Measurements from ENCODE around the gene MATK.

The MATK gene

GRCh38 chr19:3790209-3790734 is 4.1 kb upstream of the MATK start:
- peaks cover 57% of the 10 kb centered on the region for H3K27me3 Mint-ChIP-seq (ENCODE audit: low read depth)
- H3K4me3 Mint-ChIP-seq: no peak overlapping the region
- peaks cover 9% of the 10 kb centered on the region for H3K9me3 Mint-ChIP-seq
- TF ChIP-seq CTCF (IDR thresholded peaks at IDR 0.05; ENCODE audit: unreplicated experiment in 3 of 3): no peak
- H3K36me3 Mint-ChIP-seq (ENCODE audit: low read depth): no peaks in the 10 kb centered on the region
- no peak overlapping the region for H3K27ac Mint-ChIP-seq
- no peaks in the 10 kb centered on the region for H3K4me1 Mint-ChIP-seq

- no peak overlapping the region for H3K27ac Mint-ChIP-seq
- peaks cover 9% of the 10 kb centered on the region for H3K9me3 Mint-ChIP-seq
- H3K4me3 Mint-ChIP-seq: peak overlapping the region in 1 of 3 experiments; percentile 60
- peaks cover 68% of the 10 kb centered on the region for H3K27me3 Mint-ChIP-seq (ENCODE audit: low read depth)
- no peaks in the 10 kb centered on the region for H3K4me1 Mint-ChIP-seq
- no peaks in the 10 kb centered on the region for H3K36me3 Mint-ChIP-seq (ENCODE audit: low read depth)
- TF ChIP-seq CTCF (IDR thresholded peaks at IDR 0.05; ENCODE audit: unreplicated experiment in 3 of 3): no peak
Measured at GRCh38 chr19:3788996-3789778, 3.0 kb upstream of the MATK start.

DNA sequence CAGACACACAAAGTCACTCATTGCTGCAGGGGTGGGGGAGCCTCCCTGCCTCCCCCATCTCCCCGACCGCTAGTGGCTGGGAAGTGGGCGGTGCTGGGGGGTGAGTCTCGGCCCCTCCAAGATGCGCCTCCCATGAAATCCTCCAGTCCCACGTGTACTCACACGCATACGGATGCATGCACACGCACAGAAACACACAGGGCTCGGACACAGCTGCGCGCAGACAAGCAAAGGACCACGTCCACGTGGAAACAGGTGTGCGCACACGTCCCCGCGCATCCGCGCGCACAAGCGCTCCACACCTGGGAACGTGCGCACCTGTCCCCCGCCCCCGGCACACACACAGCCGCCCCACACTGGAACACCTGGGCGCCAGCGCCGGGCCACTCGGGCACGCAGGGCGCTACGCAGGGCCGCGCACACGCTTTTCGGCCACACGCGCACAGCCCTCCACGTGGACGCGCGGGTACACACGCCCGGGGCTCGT is 687 bp downstream of the MATK start:
- Mint-ChIP-seq H3K4me1 (no peaks in the 10 kb centered on the region), H3K27me3 (ENCODE audit: low read depth) (peaks cover 74% of the 10 kb centered on the region), H3K9me3 (peaks cover 16% of the 10 kb centered on the region), H3K36me3 (ENCODE audit: low read depth) (peaks cover 5% of the 10 kb centered on the region), H3K27ac (no peak overlapping the region), H3K4me3 (peak overlapping the region; percentile 56 to 59 (median 56))
- TF ChIP-seq CTCF (IDR thresholded peaks at IDR 0.05; ENCODE audit: unreplicated experiment in 3 of 3): no peak

- peak overlapping the region; percentile 58 to 75 (median 74) for H3K4me3 Mint-ChIP-seq
- no peak overlapping the region for H3K27ac Mint-ChIP-seq
- TF ChIP-seq CTCF (IDR thresholded peaks at IDR 0.05; ENCODE audit: unreplicated experiment in 3 of 3): no peak
- H3K27me3 Mint-ChIP-seq (ENCODE audit: low read depth): peaks cover 68% of the 10 kb centered on the region
- peaks cover 5% of the 10 kb centered on the region for H3K36me3 Mint-ChIP-seq (ENCODE audit: low read depth)
- no peaks in the 10 kb centered on the region for H3K4me1 Mint-ChIP-seq
- H3K9me3 Mint-ChIP-seq: peaks cover 16% of the 10 kb centered on the region
Measured at GRCh38 chr19:3784607-3785450, 1.4 kb downstream of the MATK start.

DNA sequence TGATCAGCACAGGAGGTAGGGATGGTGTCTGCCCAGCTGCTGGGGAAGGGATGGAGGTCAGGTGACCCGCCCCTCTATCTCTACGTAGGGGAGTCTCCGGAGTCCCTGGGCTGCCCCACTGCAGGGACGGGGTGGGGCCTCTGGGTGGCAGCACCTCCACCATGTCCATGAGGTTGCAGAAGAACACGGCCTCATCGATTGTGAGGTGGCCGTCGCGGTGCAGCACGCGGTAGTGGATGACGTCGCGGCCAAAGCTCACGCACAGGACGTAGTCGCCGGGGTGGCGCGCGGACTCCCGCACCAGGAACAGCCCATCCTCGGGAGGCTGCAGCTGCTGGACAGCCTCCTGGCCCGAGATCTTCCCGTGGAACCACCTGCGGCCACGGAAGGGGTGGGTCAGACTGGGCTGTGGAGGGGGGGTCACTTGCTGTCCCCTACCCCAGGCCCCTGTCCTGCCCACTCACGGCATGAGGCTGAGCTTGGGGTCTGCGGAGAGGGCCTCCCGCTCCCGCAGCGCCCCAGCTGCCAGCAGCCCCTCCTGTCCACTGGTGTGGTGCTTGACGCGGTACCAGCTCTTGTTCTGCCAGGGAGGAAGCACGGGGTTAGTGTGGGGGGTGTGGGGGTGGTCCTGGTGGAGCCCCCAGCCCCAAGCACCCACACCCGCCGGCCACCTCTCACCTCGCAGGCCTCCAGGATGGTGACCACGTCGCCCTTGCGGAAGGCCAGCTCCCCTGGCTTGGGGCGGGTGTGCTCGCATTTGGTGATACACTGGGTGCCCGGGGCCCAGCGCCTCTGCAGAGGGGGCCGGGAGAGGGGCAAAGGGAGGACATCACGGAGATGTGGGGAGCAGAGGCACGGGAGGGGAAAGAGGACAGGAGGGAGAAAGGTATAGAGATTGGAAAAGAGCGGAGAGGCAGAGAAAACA is 2.3 kb downstream of the MATK start:
- H3K4me3 Mint-ChIP-seq: peak overlapping the region; percentile 58 to 75 (median 74)
- peaks cover 58% of the 10 kb centered on the region for H3K27me3 Mint-ChIP-seq (ENCODE audit: low read depth)
- no peaks in the 10 kb centered on the region for H3K4me1 Mint-ChIP-seq
- no peak overlapping the region for H3K27ac Mint-ChIP-seq
- H3K36me3 Mint-ChIP-seq (ENCODE audit: low read depth): peaks cover 5% of the 10 kb centered on the region
- H3K9me3 Mint-ChIP-seq: peaks cover 16% of the 10 kb centered on the region
- no peak for TF ChIP-seq CTCF (IDR thresholded peaks at IDR 0.05; ENCODE audit: unreplicated experiment in 3 of 3)
